Memory B cell (primary cell): ENCODE measurements around the gene TLX2.
A peak's percentile ranks its signal among the peaks of the same experiment; 100 is the strongest.

Source experiments
- ATAC-seq: fragments of 150-1000 bp; cut with Tn5 transposase; 2 replicates; pipeline ENCODE4 v1.10.0; 2021; ENCODE audit warnings: low read depth, mild to moderate bottlenecking, moderate library complexity
- DNase-seq, 2 donors: peaks; one replicate each; pipeline ENCODE4 v3.0.0; 2022; ENCODE audit warnings: low spot score in 2 of 2
- H3K27ac Mint-ChIP-seq: one replicate; pipeline ENCODE4 v1.8.0; 2022; ENCODE audit warnings: mild to moderate bottlenecking, moderate library complexity, mixed read lengths
- H3K27me3 Mint-ChIP-seq: one replicate; pipeline ENCODE4 v1.8.0; 2022; ENCODE audit warnings: mixed read lengths
- H3K36me3 Mint-ChIP-seq: one replicate; pipeline ENCODE4 v1.8.0; 2022; ENCODE audit warnings: mild to moderate bottlenecking, mixed read lengths
- H3K4me1 Mint-ChIP-seq: one replicate; pipeline ENCODE4 v1.8.0; 2022; ENCODE audit warnings: mixed read lengths
- H3K4me3 Mint-ChIP-seq: one replicate; pipeline ENCODE4 v1.8.0; 2022; ENCODE audit warnings: mild to moderate bottlenecking, moderate library complexity, mixed read lengths
- H3K9me3 Mint-ChIP-seq: one replicate; pipeline ENCODE4 v1.8.0; 2022; ENCODE audit warnings: mixed read lengths

Gene TLX2

GRCh38 chr2:74501335-74502071 is 12.7 kb upstream of the TLX2 start:
- no peaks in the 10 kb centered on the region for H3K9me3 Mint-ChIP-seq
- peak overlapping the region; percentile 56 for H3K4me3 Mint-ChIP-seq
- peaks cover 23% of the 10 kb centered on the region for H3K27me3 Mint-ChIP-seq
- ATAC-seq (no peak), DNase-seq (no peak)
- H3K4me1 Mint-ChIP-seq = peaks cover 26% of the 10 kb centered on the region
- H3K27ac Mint-ChIP-seq = peak overlapping the region; percentile 15
- peaks cover 17% of the 10 kb centered on the region for H3K36me3 Mint-ChIP-seq

GRCh38 chr2:74502147-74502719 is 12.0 kb upstream of the TLX2 start:
- H3K27ac Mint-ChIP-seq = no peak overlapping the region
- DNase-seq (no peak), ATAC-seq (no peak)
- H3K4me3 Mint-ChIP-seq = peak overlapping the region; percentile 72
- H3K9me3 Mint-ChIP-seq = no peaks in the 10 kb centered on the region
- peaks cover 32% of the 10 kb centered on the region for H3K4me1 Mint-ChIP-seq
- peaks cover 23% of the 10 kb centered on the region for H3K27me3 Mint-ChIP-seq
- peaks cover 20% of the 10 kb centered on the region for H3K36me3 Mint-ChIP-seq

GRCh38 chr2:74502720-74503505 is 11.3 kb upstream of the TLX2 start:
- H3K4me3 Mint-ChIP-seq = peak overlapping the region; percentile 72
- no peak for ATAC-seq
- peak; percentile 38 to 55 for DNase-seq
- no peak overlapping the region for H3K27ac Mint-ChIP-seq
- H3K27me3 Mint-ChIP-seq = peaks cover 23% of the 10 kb centered on the region
- peaks cover 20% of the 10 kb centered on the region for H3K36me3 Mint-ChIP-seq
- H3K4me1 Mint-ChIP-seq = peaks cover 32% of the 10 kb centered on the region
- H3K9me3 Mint-ChIP-seq = no peaks in the 10 kb centered on the region

- Mint-ChIP-seq H3K27me3 (peaks cover 19% of the 10 kb centered on the region), H3K27ac (peak overlapping the region; percentile 49), H3K36me3 (peaks cover 20% of the 10 kb centered on the region), H3K4me3 (peak overlapping the region; percentile 72), H3K4me1 (peaks cover 33% of the 10 kb centered on the region), H3K9me3 (no peaks in the 10 kb centered on the region)
- no peak for DNase-seq
- ATAC-seq = no peak
Observed at GRCh38 chr2:74503506-74504475, 10.5 kb upstream of the TLX2 start.

GRCh38 chr2:74504591-74504990 is 9.7 kb upstream of the TLX2 start:
- Mint-ChIP-seq H3K27ac (peak overlapping the region; percentile 49), H3K9me3 (no peaks in the 10 kb centered on the region), H3K27me3 (peaks cover 15% of the 10 kb centered on the region), H3K36me3 (peaks cover 20% of the 10 kb centered on the region), H3K4me3 (peak overlapping the region; percentile 66), H3K4me1 (peaks cover 27% of the 10 kb centered on the region)
- ATAC-seq (no peak), DNase-seq (no peak)

GRCh38 chr2:74505448-74506246 is 8.6 kb upstream of the TLX2 start:
- Mint-ChIP-seq H3K27ac (no peak overlapping the region), H3K36me3 (peaks cover 20% of the 10 kb centered on the region), H3K4me1 (peaks cover 27% of the 10 kb centered on the region), H3K4me3 (no peak overlapping the region), H3K27me3 (peaks cover 11% of the 10 kb centered on the region), H3K9me3 (no peaks in the 10 kb centered on the region)
- DNase-seq (no peak), ATAC-seq (no peak)

GRCh38 chr2:74507145-74507925 is 6.9 kb upstream of the TLX2 start, which contains the start of gene PCGF1:
TSS of gene PCGF1 (minus strand) at chr2:74507695. CDS start at chr2:74507668, 27 bp downstream.
- Mint-ChIP-seq H3K4me3 (peak within 1 kb of the TSS; percentile 90), H3K27ac (peak within 1 kb of the TSS; percentile 96), H3K4me1 (peaks cover 24% of the 10 kb centered on the region), H3K9me3 (no peaks in the 10 kb centered on the region), H3K36me3 (peaks cover 20% of the 10 kb centered on the region), H3K27me3 (peaks cover 7% of the 10 kb centered on the region)
- DNase-seq (peak; percentile 99), ATAC-seq (peak; percentile 90)

GRCh38 chr2:74507926-74508520 is 6.2 kb upstream of the TLX2 start:
- Mint-ChIP-seq H3K4me1 (peaks cover 24% of the 10 kb centered on the region), H3K27ac (peak overlapping the region; percentile 96), H3K9me3 (no peaks in the 10 kb centered on the region), H3K36me3 (peaks cover 20% of the 10 kb centered on the region), H3K27me3 (peaks cover 8% of the 10 kb centered on the region), H3K4me3 (peak overlapping the region; percentile 90)
- peak in 1 of 2 donors; percentile 28 for DNase-seq
- peak; percentile 6 for ATAC-seq

GRCh38 chr2:74510272-74510671 is 4.0 kb upstream of the TLX2 start:
- H3K27me3 Mint-ChIP-seq = peaks cover 7% of the 10 kb centered on the region
- ATAC-seq (no peak), DNase-seq (no peak)
- no peak overlapping the region for H3K27ac Mint-ChIP-seq
- H3K4me3 Mint-ChIP-seq = no peak overlapping the region
- H3K36me3 Mint-ChIP-seq = peaks cover 10% of the 10 kb centered on the region
- no peaks in the 10 kb centered on the region for H3K9me3 Mint-ChIP-seq
- H3K4me1 Mint-ChIP-seq = peaks cover 19% of the 10 kb centered on the region

- DNase-seq (no peak), ATAC-seq (no peak)
- no peak overlapping the region for H3K4me3 Mint-ChIP-seq
- H3K36me3 Mint-ChIP-seq = peaks cover 4% of the 10 kb centered on the region
- no peaks in the 10 kb centered on the region for H3K9me3 Mint-ChIP-seq
- H3K27me3 Mint-ChIP-seq = peaks cover 8% of the 10 kb centered on the region
- peaks cover 17% of the 10 kb centered on the region for H3K4me1 Mint-ChIP-seq
- no peak overlapping the region for H3K27ac Mint-ChIP-seq
Observed at GRCh38 chr2:74511104-74511989, 2.9 kb upstream of the TLX2 start.
